GM18526 (cell line): Measurements from ENCODE around the gene MLLT6.

Source experiments
- POLR2A ChIP-seq: IDR thresholded peaks from 3 replicates; pipeline ENCODE4 v1.6.1; 2011; ENCODE audit not compliant: insufficient read length; ENCODE audit errors: extremely low read depth

The MLLT6 gene

GRCh38 chr17:38729368-38729885, 24.4 kb downstream of the MLLT6 start:
- TF ChIP-seq POLR2A, result no peak

GRCh38 chr17:38729886-38730525, 24.9 kb downstream of the MLLT6 start, which contains the start of gene CISD3:
Gene CISD3, plus strand, starts transcription at chr17:38730341. Its CDS starts 18 bp downstream, at chr17:38730359.
- no peak for TF ChIP-seq POLR2A

GRCh38 chr17:38730526-38731379, 25.7 kb downstream of the MLLT6 start:
- TF ChIP-seq POLR2A, result no peak

GRCh38 chr17:38731526-38732294, 26.6 kb downstream of the MLLT6 start:
- TF ChIP-seq POLR2A, result no peak

DNA sequence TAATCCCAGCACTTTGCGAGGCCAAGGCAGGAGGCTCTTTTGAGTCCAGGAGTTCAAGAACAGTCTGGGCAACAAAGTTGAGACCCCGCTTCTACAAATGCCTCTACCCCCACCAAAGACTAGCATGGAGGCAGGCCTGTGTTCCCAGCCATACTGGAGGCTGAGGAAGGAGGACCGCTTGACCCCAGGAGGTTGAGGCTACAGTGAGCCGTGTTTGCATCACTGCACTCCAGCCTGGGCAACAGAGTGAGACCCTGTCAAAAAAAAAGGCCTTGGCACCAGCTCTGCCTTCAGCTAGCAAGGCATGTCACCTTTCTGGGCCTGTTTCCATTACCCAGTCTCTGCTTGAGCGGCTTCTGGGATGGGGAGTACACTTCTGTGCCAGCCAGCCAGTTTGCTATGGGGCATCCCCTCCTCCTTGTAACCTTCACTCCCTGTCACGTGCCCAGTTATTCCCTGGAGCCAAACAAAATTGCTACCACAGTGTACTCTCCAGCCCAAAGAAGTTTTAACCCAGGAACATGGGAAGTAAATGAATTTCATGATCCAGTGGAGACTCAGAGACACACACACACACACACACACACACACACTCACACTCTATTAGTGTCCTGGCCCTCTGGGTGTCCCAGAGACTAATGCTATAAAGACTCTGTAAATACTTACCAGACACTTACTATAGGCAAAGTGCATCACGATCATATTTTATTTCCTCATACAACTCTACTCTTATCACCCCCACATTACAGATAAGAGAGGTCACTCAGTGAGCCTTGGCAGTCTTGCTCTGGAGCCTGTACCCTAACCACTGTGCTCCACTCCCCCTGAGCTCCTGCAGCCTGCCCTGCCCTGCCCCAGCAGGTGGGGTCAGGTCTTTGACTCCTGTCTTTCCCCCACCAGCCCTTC, 27.6 kb downstream of the MLLT6 start:
- no peak for TF ChIP-seq POLR2A

- no peak for TF ChIP-seq POLR2A
Observed at GRCh38 chr17:38733282-38733981, 28.4 kb downstream of the MLLT6 start.

- TF ChIP-seq POLR2A, result no peak
Observed at GRCh38 chr17:38733982-38734973, 29.2 kb downstream of the MLLT6 start.

DNA sequence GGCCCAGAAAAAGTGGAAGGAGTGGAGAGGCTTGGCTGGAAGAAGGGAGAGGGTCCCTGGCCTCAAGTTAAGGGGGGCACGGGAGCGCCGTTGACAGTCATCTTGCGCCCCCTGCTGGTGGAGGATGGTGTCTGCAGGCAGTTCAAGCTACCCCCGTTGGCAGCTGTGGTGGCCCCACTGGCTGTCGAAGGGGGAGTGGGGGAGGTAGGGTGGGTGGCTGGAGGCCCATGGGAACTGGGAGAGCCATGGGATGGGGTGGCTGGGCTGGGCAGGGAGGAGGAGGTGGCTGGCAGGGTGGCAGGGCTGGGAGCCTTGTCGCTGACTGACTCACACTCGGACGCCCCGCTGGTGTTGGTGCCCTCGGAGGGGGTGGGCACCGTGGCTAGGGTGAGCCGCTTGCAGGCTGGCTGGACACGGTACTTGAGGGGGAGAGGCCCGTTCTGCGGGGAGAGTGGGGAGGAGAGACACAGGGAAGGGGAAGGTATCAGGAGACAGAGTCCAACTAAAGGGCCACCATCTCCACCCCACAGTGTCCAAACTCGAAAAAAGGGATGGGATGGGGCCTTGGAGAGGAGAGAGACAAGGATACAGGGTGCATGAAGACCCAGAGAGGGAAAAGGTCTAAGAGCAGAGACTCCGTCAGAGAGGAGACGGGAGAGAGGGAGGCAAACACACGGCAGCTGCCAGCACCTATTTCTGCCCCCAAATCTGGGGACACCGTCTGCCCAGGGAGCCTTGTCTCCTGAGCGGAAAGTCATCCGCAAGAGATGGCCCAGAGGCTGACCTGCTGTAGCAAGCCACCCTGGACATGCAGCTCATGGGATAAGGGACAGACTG, 30.3 kb downstream of the MLLT6 start:
- TF ChIP-seq POLR2A, result no peak

DNA sequence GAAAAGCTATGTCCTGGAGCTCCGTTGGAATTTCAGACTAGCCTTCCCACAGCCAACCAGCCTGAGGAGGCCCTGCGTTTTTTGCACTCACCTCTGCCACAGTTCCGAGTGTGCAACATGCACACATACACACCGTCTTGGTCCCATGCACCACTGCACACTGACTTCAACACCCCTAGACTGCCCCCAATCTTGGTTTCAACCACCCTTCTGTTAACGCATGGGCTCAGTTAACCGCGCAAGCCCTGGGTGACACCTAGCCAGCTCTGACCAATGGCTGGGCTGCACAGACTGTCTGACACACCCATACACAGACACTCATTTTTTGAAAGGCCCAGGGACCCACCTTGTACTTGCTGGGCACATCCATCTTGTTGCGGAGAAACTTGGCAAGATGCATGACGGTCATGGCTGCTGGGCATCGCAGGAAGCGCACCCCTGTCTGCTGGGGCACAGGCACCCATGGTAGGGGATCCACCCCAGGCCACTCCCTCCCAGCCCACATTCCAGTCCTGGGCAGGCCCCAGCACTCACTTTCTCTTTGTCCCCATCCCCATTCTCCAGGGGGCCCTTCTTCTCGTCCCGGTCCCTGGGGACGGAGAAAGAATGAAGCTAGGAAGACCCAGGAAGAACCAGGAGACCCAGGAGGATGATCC, 33.1 kb downstream of the MLLT6 start:
- TF ChIP-seq POLR2A, result no peak

DNA sequence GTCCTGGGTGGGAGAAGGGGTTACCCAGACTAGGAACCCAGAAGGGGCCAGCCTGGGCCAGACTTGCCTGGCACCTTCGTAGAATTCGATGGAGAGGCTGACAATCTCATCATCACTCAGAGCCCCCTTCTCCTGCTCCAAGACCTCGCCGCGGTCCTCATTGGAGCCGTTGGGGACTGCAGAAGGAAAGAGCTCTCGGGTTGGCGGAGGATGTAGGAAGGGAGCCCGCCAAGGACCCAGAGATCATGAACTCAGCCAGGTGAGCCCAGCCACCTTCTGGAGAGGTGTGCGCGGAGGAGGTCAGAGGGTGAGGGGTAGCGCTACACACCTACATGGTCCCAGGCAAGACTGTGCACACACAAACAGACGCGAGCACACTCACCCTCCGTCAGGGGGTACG, 33.6 kb downstream of the MLLT6 start:
- no peak for TF ChIP-seq POLR2A

- no peak for TF ChIP-seq POLR2A
Observed at GRCh38 chr17:38739305-38739704, 34.2 kb downstream of the MLLT6 start.
